ENCODE data around the gene SMYD1.
A peak's percentile ranks its signal among the peaks of the same experiment; 100 is the strongest.

Gene SMYD1

DNA sequence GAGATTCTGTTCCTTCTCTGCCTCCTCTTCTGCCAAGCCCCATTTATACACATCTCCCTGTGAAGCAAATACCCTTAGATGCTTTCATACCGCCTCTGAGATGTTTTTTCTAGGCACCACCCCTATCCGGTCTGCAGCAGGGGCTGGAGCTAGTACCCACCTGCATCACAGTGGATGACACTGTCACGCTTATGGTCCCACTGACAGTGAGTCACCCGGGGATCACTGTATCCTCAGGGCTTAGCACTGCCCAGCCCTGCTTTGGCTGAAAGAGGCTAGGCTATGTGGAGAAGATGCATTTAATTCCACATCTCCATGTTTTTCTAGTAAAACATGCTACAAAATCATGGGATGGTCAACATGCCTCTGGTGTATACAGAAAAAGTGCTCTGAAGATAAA, 50.3 kb downstream of the SMYD1 start:
- Histone ChIP-seq H3K4me3 (ENCODE audit: low read length) (no peak overlapping the region), H3K4me1 (ENCODE audit: control insufficient read depth, insufficient read depth, low read length) (no peaks in the 10 kb centered on the region), H3K27ac (ENCODE audit: low read depth, low read length) (no peak overlapping the region), H3K27me3 (ENCODE audit: control insufficient read depth, insufficient read depth, low read length) (no peaks in the 10 kb centered on the region), H3K9ac (ENCODE audit: low read length) (no peak overlapping the region), H3K36me3 (ENCODE audit: control insufficient read depth, insufficient read depth, low read length) (no peaks in the 10 kb centered on the region)

DNA sequence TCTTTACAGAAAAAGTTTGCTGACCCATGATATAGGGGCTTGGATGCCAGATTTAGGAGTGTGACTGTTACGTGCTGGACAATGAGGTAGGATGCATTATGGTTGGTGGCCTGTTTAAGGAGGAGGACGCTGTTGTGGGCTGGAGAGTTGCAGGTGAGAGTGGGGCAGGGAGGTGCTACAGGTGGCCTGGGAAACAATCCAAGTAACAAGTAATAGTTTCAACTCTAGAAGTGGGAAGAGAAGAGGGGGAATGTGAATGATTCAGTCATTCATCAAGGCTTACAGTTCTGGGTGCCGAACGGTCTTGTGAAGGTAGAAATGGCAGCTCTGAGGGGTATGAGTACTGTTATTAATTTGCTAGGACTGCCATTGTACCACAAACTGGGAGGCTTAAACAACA, 54.1 kb downstream of the SMYD1 start:
- no peaks in the 10 kb centered on the region for H3K4me1 ChIP-seq (ENCODE audit: control insufficient read depth, insufficient read depth, low read length)
- H3K9ac ChIP-seq (ENCODE audit: low read length): no peak overlapping the region
- H3K27ac ChIP-seq (ENCODE audit: low read depth, low read length): no peak overlapping the region
- H3K27me3 ChIP-seq (ENCODE audit: control insufficient read depth, insufficient read depth, low read length): no peaks in the 10 kb centered on the region
- no peak overlapping the region for H3K4me3 ChIP-seq (ENCODE audit: low read length)
- H3K36me3 ChIP-seq (ENCODE audit: control insufficient read depth, insufficient read depth, low read length): no peaks in the 10 kb centered on the region

DNA sequence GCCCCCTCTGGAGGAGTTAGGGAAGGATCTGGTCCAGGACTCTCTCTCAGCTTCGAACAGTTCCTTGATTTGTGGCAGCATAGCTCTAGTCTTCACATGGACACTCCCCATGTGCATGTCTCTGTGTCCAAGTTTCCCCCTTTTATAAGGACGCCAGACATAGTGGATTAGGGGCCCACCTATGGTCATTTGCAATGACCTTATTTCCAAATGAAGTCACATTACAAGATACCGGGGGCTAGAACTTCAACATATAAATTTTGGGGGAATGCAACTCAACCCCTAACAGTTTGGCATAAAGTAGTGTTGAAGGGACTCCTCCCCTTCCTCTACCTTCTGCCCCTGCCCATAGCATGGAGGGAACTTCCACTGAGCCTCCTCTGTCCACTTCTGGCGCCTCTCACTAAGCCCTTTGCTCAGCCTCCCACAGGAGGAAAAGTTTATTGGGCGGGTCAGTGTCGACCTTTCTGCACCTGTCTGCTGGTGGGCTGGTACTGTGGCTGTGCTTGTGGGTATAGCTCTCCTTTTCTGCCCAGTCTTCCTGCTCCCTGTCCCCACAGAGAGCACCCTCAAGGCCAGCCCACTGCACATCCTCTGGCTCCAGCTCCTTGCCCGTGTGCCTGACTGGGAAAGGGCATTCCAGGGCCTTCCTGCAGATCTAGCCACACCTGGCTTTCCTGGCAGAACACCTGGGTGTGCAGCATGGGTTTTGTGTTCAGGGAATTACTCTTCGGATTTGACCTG, 54.7 kb downstream of the SMYD1 start:
- no peak overlapping the region for H3K9ac ChIP-seq (ENCODE audit: low read length)
- no peak overlapping the region for H3K4me3 ChIP-seq (ENCODE audit: low read length)
- H3K4me1 ChIP-seq (ENCODE audit: control insufficient read depth, insufficient read depth, low read length): no peaks in the 10 kb centered on the region
- H3K27ac ChIP-seq (ENCODE audit: low read depth, low read length): no peak overlapping the region
- H3K27me3 ChIP-seq (ENCODE audit: control insufficient read depth, insufficient read depth, low read length): no peaks in the 10 kb centered on the region
- H3K36me3 ChIP-seq (ENCODE audit: control insufficient read depth, insufficient read depth, low read length): no peaks in the 10 kb centered on the region

DNA sequence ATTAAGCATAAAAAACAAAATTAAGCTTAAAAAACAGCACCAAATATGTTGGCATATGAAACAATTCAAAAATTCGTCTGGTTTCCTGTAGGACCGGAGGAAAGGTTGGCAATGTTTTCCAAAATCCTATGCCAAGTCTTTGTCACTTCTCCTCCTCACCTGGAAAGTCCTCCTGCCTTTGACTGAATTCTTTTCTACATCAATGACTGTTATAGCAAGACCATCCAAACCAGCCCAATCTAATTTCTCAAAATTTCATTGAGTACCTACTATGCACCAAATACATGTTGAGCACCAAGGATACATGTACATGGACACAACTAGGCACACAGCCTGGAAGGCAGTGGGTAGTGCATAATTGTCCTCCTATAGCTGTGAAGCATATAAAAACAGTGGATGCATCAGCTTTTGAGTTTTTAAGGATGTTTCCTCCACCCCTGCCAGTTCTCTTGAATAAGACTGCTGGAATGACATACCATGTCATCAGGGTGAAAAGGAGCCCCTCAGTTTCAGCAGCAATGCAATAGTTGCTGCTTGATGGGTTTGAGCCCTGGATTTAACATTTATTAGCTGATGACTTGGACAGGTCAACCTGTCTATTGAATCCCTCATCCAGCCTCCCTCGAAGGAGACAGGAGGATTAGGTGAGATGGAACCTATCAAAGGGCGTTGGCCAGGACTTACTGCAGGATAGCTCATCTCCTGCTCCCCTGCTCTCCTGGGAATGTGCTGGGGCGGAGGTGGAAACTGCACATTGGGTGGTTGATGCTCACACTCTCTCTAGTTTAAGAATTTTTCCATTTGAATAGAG, 55.7 kb downstream of the SMYD1 start:
- Histone ChIP-seq H3K36me3 (ENCODE audit: control insufficient read depth, insufficient read depth, low read length) (no peaks in the 10 kb centered on the region), H3K4me1 (ENCODE audit: control insufficient read depth, insufficient read depth, low read length) (no peaks in the 10 kb centered on the region), H3K27ac (ENCODE audit: low read depth, low read length) (no peak overlapping the region), H3K27me3 (ENCODE audit: control insufficient read depth, insufficient read depth, low read length) (no peaks in the 10 kb centered on the region), H3K9ac (ENCODE audit: low read length) (no peak overlapping the region), H3K4me3 (ENCODE audit: low read length) (no peak overlapping the region)

DNA sequence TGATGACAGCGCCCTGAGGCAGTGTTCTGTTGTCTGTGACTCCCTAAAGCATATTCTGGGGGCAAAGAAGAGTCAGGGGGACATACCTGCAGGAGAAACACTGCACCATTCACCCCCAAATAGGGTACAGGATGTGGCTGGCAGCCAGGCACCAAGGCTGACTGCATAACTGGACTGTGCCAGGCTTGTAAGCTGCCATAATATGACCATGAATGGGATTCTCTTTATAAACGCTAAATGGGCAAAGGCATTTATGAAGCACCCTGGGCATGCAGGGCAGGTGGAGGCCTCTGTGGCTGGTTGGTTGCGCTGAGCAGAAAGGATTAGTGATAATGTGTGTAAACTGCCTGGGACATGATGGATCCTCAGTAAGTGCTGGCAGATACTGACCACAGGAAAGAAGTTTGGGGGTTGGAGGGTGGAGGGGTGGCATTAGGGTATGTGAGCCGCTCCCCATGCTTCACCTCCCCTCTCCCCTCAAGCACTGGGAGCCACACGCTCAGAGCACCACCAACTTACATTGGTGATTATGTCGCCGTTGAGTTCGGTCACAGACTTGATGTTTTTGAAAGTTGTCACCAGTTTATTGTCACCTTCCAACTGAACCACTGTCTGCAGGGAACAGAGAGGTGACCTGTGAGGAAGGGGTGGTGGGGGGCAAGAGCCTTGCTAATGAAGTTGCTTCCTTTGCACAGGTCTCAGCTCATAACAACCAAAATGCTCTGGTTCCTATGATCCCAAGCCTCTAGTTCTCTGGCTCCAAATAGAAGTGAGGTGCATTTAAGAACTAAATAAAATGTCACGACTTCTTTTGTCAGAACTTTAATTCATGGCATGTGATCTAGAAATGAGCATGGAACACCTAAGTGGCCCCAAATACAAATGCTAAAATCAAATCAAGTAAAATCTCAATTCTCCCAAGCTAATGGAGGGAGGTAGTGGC, 56.6 kb downstream of the SMYD1 start:
- Histone ChIP-seq H3K27me3 (ENCODE audit: control insufficient read depth, insufficient read depth, low read length) (no peaks in the 10 kb centered on the region), H3K4me3 (ENCODE audit: low read length) (no peak overlapping the region), H3K36me3 (ENCODE audit: control insufficient read depth, insufficient read depth, low read length) (no peaks in the 10 kb centered on the region), H3K27ac (ENCODE audit: low read depth, low read length) (no peak overlapping the region), H3K4me1 (ENCODE audit: control insufficient read depth, insufficient read depth, low read length) (no peaks in the 10 kb centered on the region), H3K9ac (ENCODE audit: low read length) (no peak overlapping the region)

DNA sequence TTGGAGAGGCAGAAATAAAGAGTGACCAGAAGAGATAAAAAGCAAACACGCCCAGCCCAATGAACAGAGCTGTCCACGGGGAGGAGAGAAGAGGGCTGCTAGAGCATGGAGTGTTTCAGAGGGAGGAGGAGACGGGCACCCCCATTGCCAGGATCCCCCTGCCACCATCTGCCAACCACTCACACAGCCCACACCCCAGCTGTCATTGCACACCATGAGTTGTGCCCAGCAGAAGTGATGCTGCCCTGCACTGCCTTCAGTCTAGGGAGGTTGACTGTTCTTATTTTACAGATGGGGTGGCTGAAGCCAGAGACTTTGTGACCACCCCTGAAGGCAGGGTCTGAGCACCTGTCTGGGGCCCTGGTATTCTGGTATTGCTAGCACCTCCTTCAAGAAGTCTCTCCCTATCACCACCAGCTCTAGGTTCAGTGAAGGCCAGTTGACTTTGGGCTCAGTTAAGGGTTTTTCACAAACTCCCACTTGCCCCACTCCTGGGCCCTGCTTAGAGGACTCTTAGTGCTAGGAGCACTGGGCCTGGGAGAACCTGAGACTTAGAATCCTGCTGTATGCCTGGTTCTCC, 57.8 kb downstream of the SMYD1 start:
- H3K27ac ChIP-seq (ENCODE audit: low read depth, low read length): no peak overlapping the region
- no peaks in the 10 kb centered on the region for H3K27me3 ChIP-seq (ENCODE audit: control insufficient read depth, insufficient read depth, low read length)
- H3K9ac ChIP-seq (ENCODE audit: low read length): no peak overlapping the region
- H3K4me1 ChIP-seq (ENCODE audit: control insufficient read depth, insufficient read depth, low read length): no peaks in the 10 kb centered on the region
- no peaks in the 10 kb centered on the region for H3K36me3 ChIP-seq (ENCODE audit: control insufficient read depth, insufficient read depth, low read length)
- peak overlapping the region; percentile 58 for H3K4me3 ChIP-seq (ENCODE audit: low read length)

DNA sequence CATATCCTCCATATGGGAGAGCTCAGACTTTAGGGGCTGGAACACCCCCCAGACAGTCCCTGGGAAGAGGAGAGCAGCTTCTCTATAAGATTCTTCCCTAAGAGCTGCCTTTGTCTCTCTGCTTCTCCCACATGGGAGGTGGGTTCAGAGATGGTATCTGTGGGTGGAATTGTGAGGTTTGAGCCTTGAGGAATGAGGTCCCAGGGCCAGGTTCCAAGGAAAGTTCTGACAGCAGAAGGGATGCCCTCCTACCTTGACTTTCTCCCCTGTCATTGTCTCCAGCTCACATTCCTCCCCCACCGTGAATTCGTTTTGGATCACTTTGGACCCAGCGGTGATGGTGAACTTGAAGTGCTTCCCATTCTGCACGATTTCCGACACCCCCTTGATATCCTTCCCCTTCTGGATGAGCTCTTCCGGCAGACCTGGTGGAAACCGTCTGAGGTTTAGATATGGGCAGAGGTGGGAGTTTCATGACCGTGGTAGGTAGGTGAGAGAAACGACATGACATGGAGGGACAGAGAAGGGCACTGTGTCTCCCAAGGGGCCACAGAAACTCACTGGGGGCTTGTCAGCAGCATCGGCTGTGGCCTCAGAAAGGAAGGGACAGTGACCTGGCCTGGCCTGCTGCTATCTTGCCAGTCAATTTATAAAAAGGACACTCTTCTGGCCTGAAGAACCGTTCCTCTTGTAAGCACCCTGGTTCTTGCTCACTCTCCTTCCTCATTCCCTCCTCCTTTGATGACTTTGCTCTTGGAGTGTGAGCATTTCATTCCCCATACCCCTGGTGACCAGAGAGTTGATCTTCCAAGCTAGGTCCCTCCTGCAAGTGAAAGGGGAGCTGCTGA, 58.5 kb downstream of the SMYD1 start:
- Histone ChIP-seq H3K36me3 (ENCODE audit: control insufficient read depth, insufficient read depth, low read length) (no peaks in the 10 kb centered on the region), H3K27me3 (ENCODE audit: control insufficient read depth, insufficient read depth, low read length) (no peaks in the 10 kb centered on the region), H3K4me1 (ENCODE audit: control insufficient read depth, insufficient read depth, low read length) (no peaks in the 10 kb centered on the region), H3K27ac (ENCODE audit: low read depth, low read length) (no peak overlapping the region), H3K4me3 (ENCODE audit: low read length) (peak overlapping the region; percentile 58), H3K9ac (ENCODE audit: low read length) (no peak overlapping the region)

DNA sequence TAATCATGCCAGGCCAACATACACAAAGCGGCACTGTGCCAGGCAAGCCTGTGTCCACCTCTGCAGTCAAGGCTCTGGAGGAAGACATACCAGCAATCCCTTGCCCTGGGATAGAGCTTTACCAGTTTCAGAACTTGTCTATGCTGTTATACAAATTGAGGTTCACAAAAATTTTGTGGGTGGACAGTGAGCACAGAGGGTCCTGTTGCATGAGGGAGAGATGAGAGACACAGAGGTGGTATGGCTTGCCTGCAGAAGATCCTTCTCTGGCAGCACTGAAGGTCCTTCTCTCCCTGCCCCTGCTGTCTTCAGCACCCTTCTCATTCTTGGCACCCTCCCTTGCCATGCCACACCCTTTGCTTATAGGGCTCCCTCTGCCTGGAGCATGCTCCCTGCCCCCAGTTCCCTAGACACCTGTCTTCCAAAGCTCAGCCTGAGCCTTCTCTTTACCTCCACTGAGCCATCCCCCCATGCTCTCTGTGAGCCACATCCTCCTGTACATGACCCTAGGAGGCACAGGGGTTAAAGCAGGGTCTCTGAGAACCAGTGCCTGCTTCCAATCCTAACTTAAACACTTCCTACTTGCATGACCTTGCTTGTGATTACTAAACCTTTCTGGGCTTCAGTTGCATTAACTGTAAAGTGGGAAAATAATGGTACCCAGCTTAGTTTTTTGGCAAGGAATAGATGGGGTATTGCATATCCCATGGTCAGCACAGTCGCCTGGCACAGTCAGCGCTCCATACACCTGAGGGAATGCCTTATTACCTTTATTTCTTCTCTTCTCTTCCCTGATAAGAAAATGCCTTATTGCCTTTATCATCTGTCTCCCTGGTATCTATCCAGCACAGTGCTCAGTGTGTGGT, 59.4 kb downstream of the SMYD1 start:
- H3K27me3 ChIP-seq (ENCODE audit: control insufficient read depth, insufficient read depth, low read length): no peaks in the 10 kb centered on the region
- no peak overlapping the region for H3K9ac ChIP-seq (ENCODE audit: low read length)
- H3K4me1 ChIP-seq (ENCODE audit: control insufficient read depth, insufficient read depth, low read length): no peaks in the 10 kb centered on the region
- H3K27ac ChIP-seq (ENCODE audit: low read depth, low read length): no peak overlapping the region
- no peaks in the 10 kb centered on the region for H3K36me3 ChIP-seq (ENCODE audit: control insufficient read depth, insufficient read depth, low read length)
- H3K4me3 ChIP-seq (ENCODE audit: low read length): peak overlapping the region; percentile 58

DNA sequence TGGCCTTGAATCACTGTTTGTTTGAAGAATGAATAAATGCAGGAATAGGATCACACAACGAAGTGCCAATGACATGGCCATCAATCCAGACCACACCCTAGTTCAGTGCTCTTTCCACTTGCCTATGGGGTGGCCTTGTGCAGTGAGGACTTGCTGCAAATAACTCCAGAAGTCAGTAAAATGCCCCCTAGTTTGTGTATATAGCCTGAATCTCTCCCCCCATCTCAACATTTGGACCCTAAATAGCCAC, 59.9 kb downstream of the SMYD1 start:
- Histone ChIP-seq H3K4me1 (ENCODE audit: control insufficient read depth, insufficient read depth, low read length) (no peaks in the 10 kb centered on the region), H3K4me3 (ENCODE audit: low read length) (peak overlapping the region; percentile 58), H3K27me3 (ENCODE audit: control insufficient read depth, insufficient read depth, low read length) (no peaks in the 10 kb centered on the region), H3K27ac (ENCODE audit: low read depth, low read length) (no peak overlapping the region), H3K9ac (ENCODE audit: low read length) (no peak overlapping the region), H3K36me3 (ENCODE audit: control insufficient read depth, insufficient read depth, low read length) (no peaks in the 10 kb centered on the region)

DNA sequence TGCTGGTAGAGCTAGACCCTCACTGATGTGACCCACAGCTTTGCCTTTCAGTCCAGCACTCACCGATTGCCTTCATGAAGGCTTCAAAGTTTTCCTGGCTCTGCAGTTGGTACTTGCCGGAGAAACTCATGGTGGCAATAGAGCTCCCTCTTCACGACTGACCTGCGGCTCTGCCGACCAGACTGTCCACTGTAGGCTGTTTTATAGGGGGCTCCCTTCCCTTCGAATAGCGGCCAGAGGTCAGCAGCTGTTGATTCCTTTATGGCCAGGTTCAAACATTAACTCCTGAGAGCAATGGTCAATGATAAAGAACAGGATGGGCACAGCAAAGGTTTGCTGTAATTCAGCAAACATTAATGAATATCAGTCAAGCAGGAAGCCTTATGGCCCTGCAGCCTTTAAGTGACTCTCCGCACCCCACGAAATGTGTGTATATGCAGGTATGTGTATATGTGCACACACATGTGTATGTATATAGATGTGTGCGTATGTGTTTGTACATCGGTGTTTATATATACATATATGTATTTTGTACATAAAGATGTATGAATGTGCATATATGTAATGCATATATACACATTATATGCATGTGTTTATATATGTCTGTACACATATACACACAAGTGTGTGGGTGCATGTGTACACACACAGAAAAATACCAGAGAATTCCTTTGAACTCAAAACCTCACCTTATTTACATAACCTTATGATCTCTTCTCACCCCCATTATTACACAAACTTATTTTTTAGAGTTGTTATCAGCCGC, 60.4 kb downstream of the SMYD1 start, which contains the start of gene FABP1:
FABP1 (minus strand) TSS at position 175 of the 766 bp plus-strand sequence; CDS start at position 130, 45 bp downstream.
- Histone ChIP-seq H3K9ac (ENCODE audit: low read length) (no peak within 1 kb of the TSS), H3K4me1 (ENCODE audit: control insufficient read depth, insufficient read depth, low read length) (no peaks in the 10 kb centered on the region), H3K4me3 (ENCODE audit: low read length) (peak within 1 kb of the TSS; percentile 58), H3K27ac (ENCODE audit: low read depth, low read length) (no peak within 1 kb of the TSS), H3K27me3 (ENCODE audit: control insufficient read depth, insufficient read depth, low read length) (no peaks in the 10 kb centered on the region), H3K36me3 (ENCODE audit: control insufficient read depth, insufficient read depth, low read length) (no peaks in the 10 kb centered on the region)
